GM19467 (cell line): ENCODE data around the gene MSMP.

Source experiments
- ATAC-seq: cut with Tn5 transposase; IDR thresholded peaks from one replicate; pipeline ENCODE4 v1.9.1; 2021; ENCODE audit warnings: mild to moderate bottlenecking, moderate library complexity; ENCODE audit not compliant: unreplicated experiment

The MSMP gene

GRCh38 chr9:35746583-35746982 is 7.5 kb downstream of the MSMP start:
- ATAC-seq, result no peak

GRCh38 chr9:35745569-35745968 is 8.5 kb downstream of the MSMP start:
- ATAC-seq, result no peak

GRCh38 chr9:35743880-35744518 is 10.1 kb downstream of the MSMP start:
- no peak for ATAC-seq

- ATAC-seq, result no peak
Measured at GRCh38 chr9:35743452-35743851, 10.6 kb downstream of the MSMP start.

- no peak for ATAC-seq
Measured at GRCh38 chr9:35741740-35742139, 12.3 kb downstream of the MSMP start.

GRCh38 chr9:35740243-35740642 is 13.8 kb downstream of the MSMP start:
- no peak for ATAC-seq

- ATAC-seq, result no peak
Measured at GRCh38 chr9:35738924-35739323, 15.2 kb downstream of the MSMP start.

GRCh38 chr9:35738186-35738585 is 15.9 kb downstream of the MSMP start:
- ATAC-seq, result no peak

GRCh38 chr9:35737143-35737542 is 16.9 kb downstream of the MSMP start:
- ATAC-seq, result no peak

GRCh38 chr9:35736201-35736633 is 17.9 kb downstream of the MSMP start:
- ATAC-seq, result no peak

GRCh38 chr9:35734096-35734495 is 20.0 kb downstream of the MSMP start:
- ATAC-seq, result no peak

GRCh38 chr9:35732800-35733541 is 21.1 kb downstream of the MSMP start:
- no peak for ATAC-seq

GRCh38 chr9:35732185-35732799 is 21.8 kb downstream of the MSMP start, which contains the start of the genes CREB3 and TLN1:
Gene CREB3, plus strand, starts transcription at chr9:35732666. Its CDS starts 107 bp downstream, at chr9:35732773.
Gene TLN1, minus strand, starts transcription at chr9:35732195. Its CDS starts 6,501 bp downstream, at chr9:35725694.
- peak; percentile 78 for ATAC-seq

- no peak for ATAC-seq
Measured at GRCh38 chr9:35731415-35732184, 22.5 kb downstream of the MSMP start.

- ATAC-seq, result no peak
Measured at GRCh38 chr9:35730486-35730854, 23.6 kb downstream of the MSMP start.

- no peak for ATAC-seq
Measured at GRCh38 chr9:35729700-35730485, 24.2 kb downstream of the MSMP start.

- no peak for ATAC-seq
Measured at GRCh38 chr9:35729101-35729500, 25.0 kb downstream of the MSMP start.

GRCh38 chr9:35728041-35728971 is 25.8 kb downstream of the MSMP start:
- no peak for ATAC-seq

- no peak for ATAC-seq
Measured at GRCh38 chr9:35727676-35728040, 26.4 kb downstream of the MSMP start.
